NAMALWA (cell line): ENCODE data around the gene TCL1B.
A peak's percentile ranks its signal among the peaks of the same experiment; 100 is the strongest.

Experiments
- DNase-seq: peaks from one replicate; pipeline ENCODE4 v3.0.0-alpha.2; 2015; ENCODE audit warnings: low spot score

Gene TCL1B, protein sequence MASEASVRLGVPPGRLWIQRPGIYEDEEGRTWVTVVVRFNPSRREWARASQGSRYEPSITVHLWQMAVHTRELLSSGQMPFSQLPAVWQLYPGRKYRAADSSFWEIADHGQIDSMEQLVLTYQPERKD

DNA sequence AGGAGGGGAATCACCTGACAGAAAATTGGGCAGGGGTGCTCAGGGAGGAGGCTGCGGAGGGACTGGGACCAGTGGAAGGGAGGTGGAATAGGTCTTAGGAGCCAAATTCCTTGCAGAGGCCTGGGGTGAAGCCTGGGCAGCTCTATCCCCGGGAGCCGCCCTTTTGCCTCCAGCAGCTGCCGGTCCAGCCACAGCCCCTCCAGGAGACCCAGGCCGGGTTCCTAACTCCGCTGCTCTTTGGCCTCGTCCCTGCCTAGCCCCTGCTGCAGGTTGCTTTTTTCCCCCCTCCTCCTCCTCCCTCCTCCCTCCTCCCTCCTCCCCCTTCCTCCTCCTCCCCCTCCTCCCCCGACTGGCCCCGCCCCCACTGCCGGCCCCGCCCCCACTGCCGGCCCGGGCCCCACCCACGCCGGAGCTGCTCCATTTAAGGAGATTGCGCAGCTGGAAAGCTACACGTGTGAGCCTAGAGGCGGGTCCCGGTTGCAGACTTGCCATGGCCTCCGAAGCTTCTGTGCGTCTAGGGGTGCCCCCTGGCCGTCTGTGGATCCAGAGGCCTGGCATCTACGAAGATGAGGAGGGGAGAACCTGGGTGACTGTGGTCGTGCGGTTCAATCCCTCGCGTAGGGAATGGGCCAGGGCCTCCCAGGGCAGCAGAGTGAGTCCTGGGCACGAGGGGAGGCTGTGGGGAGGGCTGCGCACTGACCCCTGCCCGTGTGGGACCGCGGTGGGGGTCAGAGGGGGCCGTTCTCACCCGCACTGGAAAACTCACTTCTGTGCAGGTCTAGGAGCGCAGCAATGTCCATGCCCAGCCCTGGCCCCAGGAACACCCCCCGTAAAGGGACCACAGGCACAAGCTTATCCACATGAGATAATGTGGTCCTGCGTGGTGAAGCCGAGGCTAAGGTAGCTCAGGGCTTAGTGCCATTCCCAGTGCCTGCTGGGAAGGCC, at the start of gene TCL1B:
Gene TCL1B (plus strand): TSS at position 449 of the 945 bp plus-strand sequence. CDS start 42 bp downstream, at position 491.
- DNase-seq: no peak

DNA sequence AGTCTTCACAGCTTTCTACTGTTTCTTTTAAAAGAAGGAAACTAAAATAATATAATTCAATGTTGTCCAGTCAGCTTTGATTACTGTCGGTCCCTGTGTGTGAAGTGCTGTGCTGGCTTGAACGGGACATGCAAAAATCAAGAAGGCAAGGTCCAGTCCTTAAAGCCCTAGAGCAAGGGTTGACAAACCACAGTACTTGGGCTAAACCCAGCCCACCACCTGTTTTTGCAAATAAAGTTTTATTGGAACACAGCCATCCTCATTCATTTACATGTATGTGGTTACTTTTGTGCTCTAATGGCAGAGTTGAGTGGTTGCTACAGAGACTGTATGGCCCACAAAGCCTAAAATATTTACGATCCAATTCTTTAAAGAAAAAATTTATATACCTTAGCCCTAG, 41.2 kb upstream of the TCL1B start:
- peak; percentile 62 for DNase-seq

DNA sequence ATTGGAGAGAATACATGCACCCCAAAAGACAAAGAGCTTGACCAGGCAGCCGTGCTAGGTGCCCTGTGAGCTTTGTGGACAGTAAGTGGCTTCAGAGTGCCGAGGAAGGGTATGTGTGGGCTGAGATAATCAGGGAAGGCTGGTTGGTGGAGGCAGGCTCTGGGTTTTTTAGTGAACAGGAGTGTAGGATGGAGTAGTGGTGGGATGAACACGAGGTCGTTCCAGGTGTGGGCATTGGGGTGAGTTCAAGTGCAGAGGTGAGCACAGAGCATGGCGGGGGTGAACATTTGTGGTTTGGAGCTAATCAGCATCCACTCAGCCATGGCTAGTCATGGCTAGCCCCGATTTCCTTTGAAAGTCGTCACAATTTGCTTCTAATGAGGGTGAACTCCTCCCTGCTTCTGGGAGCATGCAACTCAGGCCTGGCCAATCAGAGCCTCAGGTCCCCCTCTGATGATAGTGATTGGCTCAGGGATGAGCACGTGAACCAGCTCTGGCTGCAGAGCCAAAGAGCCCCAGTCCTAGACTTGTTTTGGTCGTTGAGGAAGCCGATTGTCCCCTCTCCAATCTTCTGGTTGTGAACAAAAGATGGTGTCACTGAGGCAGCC, 40.7 kb upstream of the TCL1B start:
- no peak for DNase-seq

DNA sequence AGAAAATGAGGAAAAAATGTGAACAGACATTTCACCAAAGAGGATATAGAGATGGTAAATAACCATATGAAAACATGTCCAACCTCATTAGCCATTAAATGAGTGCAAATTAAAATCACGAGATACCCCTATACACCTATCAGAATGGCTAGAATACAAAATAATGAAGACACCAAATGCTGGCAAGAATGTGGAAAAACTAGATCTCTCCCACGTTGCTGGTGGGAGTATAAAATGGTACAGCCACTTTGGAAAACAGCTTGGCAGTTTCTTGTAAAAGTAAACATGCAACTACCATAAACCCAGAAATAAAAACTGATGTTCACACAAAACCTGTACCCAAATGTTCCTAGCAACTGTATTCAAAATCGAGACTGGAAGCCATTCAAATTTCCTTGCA, 38.3 kb upstream of the TCL1B start:
- no peak for DNase-seq

DNA sequence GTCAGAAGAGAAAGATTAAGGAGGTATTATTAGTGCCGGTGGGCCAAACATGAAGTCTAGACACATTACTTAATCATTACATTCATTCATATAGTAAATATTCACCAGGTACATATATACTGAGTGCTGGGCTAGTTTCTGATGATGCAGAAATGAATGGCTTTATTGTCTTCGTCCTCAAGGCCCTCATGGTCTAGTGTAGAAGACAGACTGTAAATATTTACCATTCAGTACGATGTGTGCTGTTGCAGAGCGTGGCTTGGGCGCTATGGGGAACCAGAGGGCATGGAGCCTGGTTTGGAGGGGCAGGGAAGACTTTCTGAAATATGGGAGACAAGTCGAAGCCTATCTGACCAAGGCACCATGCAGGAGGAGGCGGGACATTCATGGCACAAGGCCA, 37.0 kb upstream of the TCL1B start:
- no peak for DNase-seq

DNA sequence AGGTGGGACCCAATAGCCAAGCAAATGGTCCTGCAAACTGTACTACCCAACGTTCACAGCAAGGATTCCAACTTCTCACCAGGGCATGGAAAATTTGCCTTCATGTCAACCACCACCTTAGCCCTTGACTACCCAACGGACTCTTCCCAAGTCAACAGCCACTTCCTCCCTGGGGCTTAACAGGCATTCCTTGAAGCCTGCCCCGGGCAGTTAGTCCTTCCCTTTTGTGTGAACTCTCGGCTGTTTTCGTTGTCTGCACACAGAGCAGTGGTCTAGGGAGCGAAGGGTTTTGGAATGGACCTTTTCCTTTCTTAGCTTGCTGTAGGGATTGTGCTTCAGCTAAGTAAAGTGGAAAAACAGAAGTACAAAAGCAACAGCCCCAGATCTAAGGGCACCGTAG, 35.2 kb upstream of the TCL1B start:
- DNase-seq: no peak

DNA sequence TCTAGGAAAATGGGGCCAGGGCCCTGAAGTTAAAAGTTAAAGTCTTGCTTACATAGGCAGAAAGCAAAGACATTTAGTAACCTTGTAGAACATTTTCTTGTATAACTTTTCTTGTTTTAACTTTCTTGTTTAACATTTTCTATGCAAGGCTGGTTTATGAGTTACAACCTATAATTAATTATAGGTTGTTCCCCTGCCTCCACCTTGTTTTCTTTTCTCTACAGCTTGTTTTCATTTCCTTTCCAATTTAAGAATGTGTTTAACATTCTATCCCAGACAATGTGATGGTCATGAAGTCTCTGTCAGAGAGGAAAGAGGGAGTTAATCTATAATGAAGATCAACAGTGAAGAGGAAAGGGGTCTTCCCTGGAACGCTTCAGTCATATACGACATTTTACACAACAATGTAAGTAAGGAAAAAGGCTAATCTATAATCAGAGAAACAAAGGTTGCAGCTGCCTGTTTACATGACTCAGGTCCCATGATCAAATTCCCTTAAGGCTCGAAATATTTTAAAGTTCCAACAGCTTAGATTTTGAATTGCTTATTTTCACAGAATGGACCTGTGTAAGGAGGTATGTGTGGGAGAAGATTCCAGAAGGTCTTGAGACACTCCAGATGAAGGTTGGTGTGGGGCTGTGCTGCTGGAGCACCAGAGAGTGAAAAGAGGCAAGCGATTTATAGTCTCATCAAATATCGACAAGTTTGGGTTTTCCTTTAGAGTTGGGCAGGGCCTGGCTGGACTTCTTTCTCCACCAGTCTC, 34.2 kb upstream of the TCL1B start:
- DNase-seq: peak; percentile 26

DNA sequence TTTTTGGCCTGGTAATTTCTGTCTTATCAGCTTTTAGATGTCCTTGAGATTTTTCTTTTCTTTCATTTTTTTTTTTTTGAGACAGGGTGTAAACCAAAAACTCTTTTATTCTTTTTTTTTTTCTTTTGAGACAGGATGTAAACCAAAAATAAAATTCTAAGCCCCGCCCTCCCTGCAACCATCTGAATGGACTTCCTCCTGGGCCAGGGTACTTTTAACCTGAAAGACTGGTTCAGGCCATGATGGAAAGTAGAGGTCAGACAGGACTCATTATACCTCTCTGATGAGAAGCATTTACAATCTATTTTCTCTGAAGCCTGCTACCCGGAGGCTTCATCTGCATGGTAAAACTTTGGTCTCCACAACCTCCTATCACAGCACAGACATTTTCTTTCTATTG, 33.5 kb upstream of the TCL1B start:
- peak; percentile 53 for DNase-seq

DNA sequence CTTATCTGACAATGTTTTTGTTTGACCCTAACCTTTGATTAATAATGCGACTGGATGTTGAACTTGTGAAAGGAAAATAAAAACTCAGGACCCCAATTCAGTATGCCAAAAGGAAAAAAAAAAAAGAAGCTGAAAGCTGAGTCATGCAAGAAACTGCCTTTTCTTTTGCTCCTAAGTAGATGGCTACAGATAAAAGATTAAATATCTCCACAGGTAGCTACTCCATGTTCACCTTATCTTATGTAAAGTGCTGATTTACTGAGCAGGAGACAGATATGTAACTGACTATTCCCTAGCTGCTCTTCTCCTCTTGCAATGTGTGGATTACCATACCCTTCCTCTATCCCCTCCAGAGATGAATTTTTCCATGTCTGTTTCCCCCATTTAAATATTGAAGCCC, 30.8 kb upstream of the TCL1B start:
- DNase-seq: no peak

DNA sequence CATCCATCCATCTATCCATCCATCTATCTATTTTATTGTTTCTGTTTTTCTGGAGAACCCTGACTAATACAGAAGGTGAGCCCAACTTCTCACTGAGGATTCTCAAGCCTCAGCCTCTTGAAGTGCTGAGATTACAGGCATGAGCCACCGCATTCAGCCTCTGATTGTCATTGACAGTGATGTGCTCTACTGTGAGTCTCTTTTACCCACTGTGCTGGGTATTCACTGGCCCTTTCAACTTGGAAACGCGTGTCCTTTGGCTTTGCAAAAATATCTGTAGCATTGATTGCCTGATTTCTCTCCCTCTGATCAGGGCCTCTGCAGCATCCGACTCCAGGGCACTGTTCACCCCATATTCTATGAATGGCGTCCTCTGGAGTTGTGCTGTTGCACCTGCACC, 29.6 kb upstream of the TCL1B start:
- no peak for DNase-seq

DNA sequence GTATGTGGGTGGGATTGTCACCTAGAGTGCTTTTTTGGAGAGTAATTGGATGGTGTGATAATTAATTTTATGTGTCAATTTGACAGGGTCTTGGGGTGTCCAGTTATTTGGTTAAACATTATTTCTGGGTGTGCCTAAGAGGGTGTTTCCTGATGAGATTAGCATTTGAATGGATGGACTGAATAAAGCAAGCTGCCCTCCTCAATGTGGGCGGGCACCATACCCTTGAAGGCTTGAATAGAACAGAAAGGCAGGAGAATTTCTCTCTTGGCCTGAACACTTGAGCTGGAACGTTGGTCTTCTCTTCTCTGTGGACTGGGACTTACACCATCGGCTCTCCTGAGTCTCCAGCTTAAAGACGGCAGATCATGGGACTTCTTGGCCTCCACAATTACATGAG, 28.8 kb upstream of the TCL1B start:
- DNase-seq: no peak

DNA sequence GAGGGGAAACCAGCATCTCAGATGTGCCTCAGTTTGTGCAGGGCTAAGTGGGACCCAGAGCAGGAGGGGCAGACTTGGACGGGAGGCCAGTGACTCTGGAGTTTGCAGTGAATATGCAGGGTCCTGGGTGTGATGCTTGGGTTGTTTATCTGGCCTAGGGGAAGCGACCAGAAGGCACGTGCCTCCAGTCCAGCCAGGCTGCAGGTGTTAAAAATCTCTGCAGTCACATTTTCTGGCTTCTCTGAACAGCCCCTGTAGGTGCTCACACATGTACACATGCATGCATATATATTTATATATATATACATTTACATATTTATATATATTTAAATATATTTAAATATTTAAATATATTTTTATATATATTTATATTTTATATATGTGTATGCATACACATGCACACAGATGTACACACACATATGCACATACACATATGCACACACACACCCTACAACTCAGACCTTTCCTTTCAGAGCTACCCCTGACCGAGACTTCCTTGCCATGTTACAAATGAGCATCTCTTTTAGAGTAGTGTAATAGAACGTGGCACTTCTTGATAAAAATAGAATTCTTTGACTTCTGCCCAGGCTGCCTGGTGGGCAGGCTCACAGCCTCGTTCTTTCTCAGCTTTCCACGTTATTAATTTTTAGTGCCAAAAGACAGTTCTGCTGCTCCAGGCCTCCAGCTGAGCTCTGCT, 26.8 kb upstream of the TCL1B start:
- DNase-seq: peak; percentile 81

DNA sequence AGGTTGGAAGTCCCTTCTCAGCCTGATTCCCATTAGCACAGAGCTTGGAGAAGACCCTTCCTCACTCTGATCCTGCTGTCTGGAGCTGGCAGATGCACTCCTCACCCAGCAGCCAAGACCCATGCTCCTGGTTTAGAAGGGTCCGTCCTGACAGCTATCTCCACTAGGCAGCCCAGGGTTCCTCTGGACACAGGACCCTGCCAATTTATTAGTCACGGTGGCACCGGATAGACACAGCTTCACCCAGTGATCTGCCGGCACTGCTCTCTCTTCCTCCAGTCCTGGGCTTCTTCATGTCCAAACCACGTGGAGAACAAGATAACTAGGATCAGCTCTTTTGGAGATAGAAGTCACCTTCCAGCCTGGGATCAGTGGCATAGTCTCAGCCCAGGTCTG, 26.2 kb upstream of the TCL1B start:
- no peak for DNase-seq

DNA sequence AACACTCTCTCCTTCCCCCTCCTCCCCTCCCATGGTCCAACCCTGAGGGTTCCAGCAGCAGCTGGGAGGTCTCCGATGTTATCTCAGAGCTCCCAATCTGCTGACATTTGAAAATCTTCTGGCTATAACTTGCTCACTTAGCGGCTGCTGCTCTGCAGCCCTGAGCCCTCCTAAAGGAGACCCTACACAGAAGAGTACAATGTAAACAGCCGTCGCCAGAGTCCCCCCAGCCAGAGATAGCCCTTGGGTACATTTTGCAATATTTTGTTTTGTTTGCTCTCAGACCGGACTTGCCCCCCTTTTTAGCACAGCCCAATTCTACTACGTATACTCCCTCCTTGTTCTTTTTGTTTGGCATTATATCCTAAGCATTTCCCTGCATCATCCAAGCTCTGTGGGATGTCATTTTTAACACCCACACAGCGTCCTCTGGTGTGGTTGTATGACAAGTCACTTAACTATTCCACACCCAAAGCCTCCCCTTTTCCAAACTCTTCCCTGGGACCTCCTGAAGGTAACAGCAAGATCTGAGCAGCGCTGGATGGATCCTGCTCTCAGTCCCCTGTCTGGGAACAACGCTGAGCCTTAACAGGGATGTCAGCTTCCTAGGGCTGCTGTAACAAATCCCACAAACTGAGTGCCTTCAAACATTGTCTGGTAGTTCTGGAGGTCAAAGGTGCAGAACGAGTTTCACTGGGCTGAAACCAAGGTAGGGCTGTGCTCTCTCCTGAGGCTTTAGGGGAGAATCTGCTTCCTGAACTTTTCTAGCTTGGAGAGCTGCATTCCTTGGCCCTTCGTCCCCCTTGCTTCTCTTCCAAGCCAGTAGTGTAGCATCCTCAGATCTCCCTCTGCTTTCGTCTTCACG, 25.3 kb upstream of the TCL1B start:
- no peak for DNase-seq

DNA sequence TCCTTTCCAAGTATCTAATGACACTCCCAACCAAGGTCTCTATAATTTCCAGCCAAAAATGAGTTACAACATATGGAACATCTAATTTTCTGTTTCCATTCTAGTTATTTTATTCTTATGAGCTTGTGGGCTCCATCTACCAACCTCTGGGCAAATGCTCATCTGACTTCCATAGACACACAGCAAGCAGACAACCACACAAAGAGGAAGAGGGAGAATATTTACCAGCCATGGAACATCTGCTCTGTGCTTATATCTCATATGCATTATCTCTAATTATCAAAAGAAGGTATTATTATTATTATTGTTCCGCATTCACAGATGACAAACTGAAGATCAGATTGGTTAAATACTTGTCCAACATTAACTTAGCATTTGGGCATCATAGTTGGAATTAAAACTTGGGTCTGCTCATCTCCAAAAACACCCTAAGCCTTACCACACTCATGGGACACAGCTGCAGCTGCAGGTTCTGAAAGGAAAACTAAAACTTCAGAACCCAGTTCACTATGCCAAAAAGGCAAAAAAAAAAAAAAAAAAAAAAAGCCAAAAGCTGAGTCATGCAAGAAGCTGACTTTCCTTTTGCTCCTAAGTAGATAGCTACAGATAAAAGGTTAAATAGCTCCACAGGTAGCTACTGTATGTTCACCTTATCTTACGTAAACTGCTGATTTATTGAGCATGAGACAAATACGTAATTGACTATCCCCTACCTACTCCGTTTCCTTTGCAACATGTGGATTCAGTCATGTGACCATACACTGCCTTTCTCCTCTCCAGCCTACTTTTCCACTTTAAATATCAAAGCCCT, 23.6 kb upstream of the TCL1B start:
- peak; percentile 87 for DNase-seq

DNA sequence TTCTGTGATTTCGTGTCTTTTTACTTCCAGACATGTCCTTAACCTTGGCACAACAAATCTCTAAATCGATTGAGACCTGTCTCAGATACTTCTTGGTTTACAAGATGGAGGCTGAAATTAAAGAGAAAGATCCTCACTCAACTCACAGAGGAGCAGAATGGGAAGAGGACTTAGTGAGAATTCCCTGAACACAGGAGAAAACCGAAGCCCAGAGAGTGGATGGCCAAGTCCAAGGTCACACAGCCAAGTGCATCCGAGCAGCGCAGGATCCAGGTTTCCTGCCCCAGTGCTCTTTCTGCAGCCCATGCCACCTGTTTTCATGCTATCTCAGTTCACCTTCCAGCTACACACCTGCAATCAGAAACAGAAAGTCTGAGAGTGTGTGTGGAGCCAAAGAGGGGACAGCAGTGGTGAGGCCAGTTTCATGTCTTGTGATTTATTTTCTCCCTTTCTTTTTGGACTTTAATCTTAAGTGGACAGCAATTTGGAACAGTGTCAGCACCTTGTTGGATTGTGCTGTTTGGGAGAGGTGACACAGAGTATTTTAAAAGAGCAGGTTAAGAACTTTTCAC, 22.9 kb upstream of the TCL1B start:
- peak; percentile 77 for DNase-seq

DNA sequence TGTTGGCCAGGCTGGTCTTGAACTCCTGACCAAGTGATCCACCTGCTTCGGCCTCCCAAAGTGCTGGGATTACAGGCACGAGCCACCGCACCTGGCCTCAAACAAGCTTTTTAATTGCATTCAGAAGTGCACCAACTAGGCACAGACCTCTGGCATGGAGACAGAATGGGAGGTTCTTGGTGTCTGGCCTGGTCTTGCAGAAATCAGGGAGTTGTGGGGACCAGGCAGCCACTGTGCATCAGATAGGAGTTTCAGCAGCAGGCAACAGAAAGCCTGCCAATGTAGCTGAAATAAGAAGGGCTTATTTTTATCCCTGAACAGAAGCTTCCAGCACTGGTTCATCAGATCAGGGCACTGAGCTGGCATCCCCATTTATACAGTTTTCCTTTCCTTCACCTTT, 22.2 kb upstream of the TCL1B start:
- DNase-seq: no peak

DNA sequence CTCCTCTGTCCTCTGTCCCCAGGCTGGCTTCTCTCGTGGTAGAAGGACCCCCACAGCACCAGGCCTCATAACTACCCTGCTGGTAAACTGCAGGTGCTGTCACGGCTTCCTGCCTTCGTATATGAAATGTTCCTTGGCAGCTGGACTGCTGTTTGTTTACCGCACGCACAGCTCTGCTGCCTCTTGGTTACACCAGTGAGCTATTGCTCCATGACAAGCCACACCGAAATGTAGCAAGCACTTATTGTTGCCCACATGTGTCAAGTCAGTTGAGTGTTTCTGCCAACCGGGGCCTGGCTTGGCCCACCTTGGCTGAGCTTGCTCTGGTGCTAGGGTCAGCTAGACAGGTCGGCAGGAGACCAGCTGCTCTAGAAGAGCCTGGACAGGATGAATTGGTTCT, 21.7 kb upstream of the TCL1B start:
- peak; percentile 98 for DNase-seq

DNA sequence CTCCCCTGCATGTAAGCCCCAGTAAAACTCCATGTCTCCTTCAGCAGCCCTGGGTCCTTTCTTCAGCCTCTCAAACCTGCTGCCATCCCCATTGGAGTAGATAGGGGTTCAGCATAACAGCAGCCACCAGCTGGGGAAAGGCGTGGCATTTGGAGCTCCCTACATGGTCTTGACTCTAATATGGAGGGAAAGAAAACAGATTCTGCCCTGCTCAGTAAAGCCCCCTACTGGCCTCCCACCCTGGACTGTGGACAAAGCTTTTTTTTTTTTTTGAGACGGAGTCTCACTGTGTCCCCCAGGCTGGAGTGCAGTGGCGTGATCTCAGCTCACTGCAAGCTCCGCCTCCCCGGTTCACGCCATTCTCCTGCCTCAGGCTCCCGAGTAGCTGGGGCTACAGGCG, 20.7 kb upstream of the TCL1B start:
- DNase-seq: peak; percentile 96

DNA sequence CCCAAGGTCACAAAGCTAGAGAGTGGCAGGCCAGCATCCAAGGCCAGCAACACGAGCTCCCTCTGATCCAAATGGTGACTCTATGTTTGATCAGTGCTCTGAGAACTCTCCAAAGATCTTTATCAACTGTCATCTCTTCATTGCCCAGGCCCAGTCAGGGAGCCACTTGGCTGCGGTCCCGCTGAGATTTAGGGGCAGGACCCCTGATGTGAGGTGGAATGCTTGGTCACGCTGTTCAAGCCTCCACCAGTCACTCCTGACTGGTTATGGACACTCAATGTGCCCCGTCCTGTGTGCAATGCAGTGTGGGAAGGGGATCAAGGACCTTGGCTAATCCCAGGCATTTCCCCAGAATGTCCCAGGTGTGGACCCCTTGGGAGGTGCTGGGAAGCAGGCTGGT, 19.8 kb upstream of the TCL1B start:
- DNase-seq: peak; percentile 41
